OCI-LY7 (cell line): ENCODE data around the gene FLVCR2. TPM values are rescaled to one million over a fixed set of nuclear protein-coding genes. Genes with fewer than 3 reads are reported as not detected.

ENCODE experiments used
- BruUV-seq: library from RNA; stranded (reverse); fragments of 400-500 nt; replicated peaks from 2 replicates; lab custom pipeline; 2021; lab: Mats Ljungman, UMichigan
- CTCF ChIA-PET: fragments of 300-600 bp; sonication (Branson Sonifier 250); formaldehyde crosslinking; loops from one replicate; lab custom pipeline; 2022; ENCODE audit warnings: antibody characterized with exemption; ENCODE audit not compliant: unreplicated experiment; lab: Charles Lee
- POLR2A ChIA-PET: fragments of 300-600 bp; sonication (Branson Sonifier 250); formaldehyde crosslinking; loops from one replicate; lab custom pipeline; 2022; ENCODE audit warnings: antibody characterized with exemption; lab: Charles Lee
- DNase-seq: peaks from one replicate; pipeline ENCODE4 v3.0.0-alpha.2; 2015; ENCODE audit warnings: low spot score
- H2AFZ ChIP-seq: fragments of 200-600 bp; sonication (generic), shearing (Covaris generic); 2 replicates; pipeline ENCODE4 v1.6.1; 2014; ENCODE audit warnings: mild to moderate bottlenecking, antibody characterized with exemption, low read length, moderate library complexity
- H3K27ac ChIP-seq: fragments of 200-600 bp; sonication (generic); 2 replicates; pipeline ENCODE4 v1.5.1; 2014; ENCODE audit warnings: mixed run types, low read depth, mild to moderate bottlenecking, moderate library complexity, low read length, inconsistent platforms; ENCODE audit not compliant: poor library complexity, severe bottlenecking
- H3K36me3 ChIP-seq: fragments of 200-600 bp; sonication (generic); 2 replicates; pipeline ENCODE4 v1.6.1; 2014; ENCODE audit warnings: mild to moderate bottlenecking, antibody characterized with exemption, low read length, moderate library complexity, mixed read lengths; ENCODE audit not compliant: insufficient read depth
- H3K4me1 ChIP-seq: fragments of 200-600 bp; sonication (generic); 2 replicates; pipeline ENCODE4 v1.5.1; 2014; ENCODE audit warnings: mild to moderate bottlenecking, low read length; ENCODE audit not compliant: insufficient read depth, poor library complexity, severe bottlenecking
- H3K4me2 ChIP-seq: fragments of 200-600 bp; sonication (generic); 2 replicates; pipeline ENCODE4 v1.6.1; 2014; ENCODE audit warnings: mild to moderate bottlenecking, low read length
- H3K4me3 ChIP-seq: fragments of 200-600 bp; sonication (generic); 2 replicates; pipeline ENCODE4 v1.5.1; 2014; ENCODE audit warnings: mild to moderate bottlenecking, low read depth, low read length; ENCODE audit not compliant: poor library complexity, severe bottlenecking
- H3K79me2 ChIP-seq: fragments of 200-600 bp; sonication (generic); 2 replicates; pipeline ENCODE4 v1.6.1; 2016; ENCODE audit warnings: low read depth, mild to moderate bottlenecking, low read length, moderate library complexity, mixed read lengths; ENCODE audit not compliant: insufficient read depth
- H3K9me2 ChIP-seq: fragments of 200-600 bp; sonication (generic); 2 replicates; pipeline ENCODE4 v1.6.1; 2016; ENCODE audit warnings: mild to moderate bottlenecking, low read length, mixed read lengths; ENCODE audit not compliant: insufficient read depth
- H3K9me3 ChIP-seq: fragments of 200-600 bp; sonication (generic); 2 replicates; pipeline ENCODE4 v1.6.1; 2014; ENCODE audit warnings: mild to moderate bottlenecking, mixed run types, low read length, mixed read lengths
- H4K20me1 ChIP-seq: fragments of 200-600 bp; sonication (generic); 2 replicates; pipeline ENCODE4 v1.6.1; 2014; ENCODE audit warnings: mild to moderate bottlenecking, antibody characterized with exemption, low read length, moderate library complexity, mixed read lengths; ENCODE audit not compliant: insufficient read depth
- EZH2phosphoT487 ChIP-seq: fragments of 200-600 bp; sonication (generic); IDR thresholded peaks from 2 replicates; pipeline ENCODE4 v1.6.1; 2018; ENCODE audit warnings: low read depth, borderline replicate concordance, mild to moderate bottlenecking, mixed run types, antibody characterized with exemption, low read length, moderate library complexity, mixed read lengths
- intact Hi-C: fragments of 100-400 bp; cut with micrococcal nuclease; formaldehyde crosslinking; loops from one replicate; pipeline ENCODE4 v1.10.0; 2022; ENCODE audit not compliant: unreplicated experiment
- total RNA-seq, 2 experiments: library from RNA; depleted of rRNA in 1 of 2; stranded (reverse); fragments of >200 nt in 1 of 2; shearing (Covaris generic) in 1 of 2; gene quantifications; 2 replicates each; pipeline ENCODE4 v1.2.3, GENCODE V29; 2014 to 2022
- TF ChIP-seq, protein P1 (sequence below): fragments of 200-600 bp; sonication (generic); conservative IDR thresholded peaks from 2 replicates; pipeline ENCODE4 v1.5.1; 2014; ENCODE audit warnings: mild to moderate bottlenecking, antibody characterized with exemption, low read length, moderate library complexity, mixed read lengths

FLVCR2 gene
- total RNA-seq, 2 experiments from 2014 or later: not detected

DNA sequence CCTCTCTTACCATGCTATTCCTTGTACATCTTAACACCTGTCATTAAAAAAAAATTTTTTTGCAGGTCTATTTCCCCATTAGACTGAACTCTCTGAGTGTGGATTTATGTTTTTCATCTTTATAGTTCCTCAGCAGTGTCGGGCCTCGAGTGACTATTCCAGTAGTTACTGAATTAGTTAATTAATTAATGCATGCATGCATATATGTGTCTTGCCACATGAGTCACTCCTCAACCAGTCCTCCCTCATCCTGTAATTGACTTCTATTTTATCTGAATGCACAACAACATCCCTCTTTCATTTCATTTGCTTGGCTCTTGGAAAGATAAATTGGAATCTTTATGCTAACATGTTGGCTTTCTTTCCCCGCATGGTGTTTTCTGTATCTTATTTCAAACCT is 46.6 kb downstream of the FLVCR2 start:
- intact Hi-C loops: no loop called here
- Histone ChIP-seq H3K79me2 (no peaks in the 10 kb centered on the region), H3K36me3 (no peaks in the 10 kb centered on the region), H3K4me1 (peaks cover 11% of the 10 kb centered on the region), H2AFZ (no peak overlapping the region), H3K4me3 (no peak overlapping the region), H3K27ac (no peak overlapping the region), H3K9me3 (no peaks in the 10 kb centered on the region), H3K9me2 (no peaks in the 10 kb centered on the region), H4K20me1 (no peaks in the 10 kb centered on the region), H3K4me2 (no peak overlapping the region)
- no peak for DNase-seq
- no peak for TF ChIP-seq EZH2phosphoT487
- TF ChIP-seq, protein P1, sequence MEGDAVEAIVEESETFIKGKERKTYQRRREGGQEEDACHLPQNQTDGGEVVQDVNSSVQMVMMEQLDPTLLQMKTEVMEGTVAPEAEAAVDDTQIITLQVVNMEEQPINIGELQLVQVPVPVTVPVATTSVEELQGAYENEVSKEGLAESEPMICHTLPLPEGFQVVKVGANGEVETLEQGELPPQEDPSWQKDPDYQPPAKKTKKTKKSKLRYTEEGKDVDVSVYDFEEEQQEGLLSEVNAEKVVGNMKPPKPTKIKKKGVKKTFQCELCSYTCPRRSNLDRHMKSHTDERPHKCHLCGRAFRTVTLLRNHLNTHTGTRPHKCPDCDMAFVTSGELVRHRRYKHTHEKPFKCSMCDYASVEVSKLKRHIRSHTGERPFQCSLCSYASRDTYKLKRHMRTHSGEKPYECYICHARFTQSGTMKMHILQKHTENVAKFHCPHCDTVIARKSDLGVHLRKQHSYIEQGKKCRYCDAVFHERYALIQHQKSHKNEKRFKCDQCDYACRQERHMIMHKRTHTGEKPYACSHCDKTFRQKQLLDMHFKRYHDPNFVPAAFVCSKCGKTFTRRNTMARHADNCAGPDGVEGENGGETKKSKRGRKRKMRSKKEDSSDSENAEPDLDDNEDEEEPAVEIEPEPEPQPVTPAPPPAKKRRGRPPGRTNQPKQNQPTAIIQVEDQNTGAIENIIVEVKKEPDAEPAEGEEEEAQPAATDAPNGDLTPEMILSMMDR: no peak
- CTCF ChIA-PET: no interaction called here
- no TSS peak for BruUV-seq
- POLR2A ChIA-PET: no interaction called here

DNA sequence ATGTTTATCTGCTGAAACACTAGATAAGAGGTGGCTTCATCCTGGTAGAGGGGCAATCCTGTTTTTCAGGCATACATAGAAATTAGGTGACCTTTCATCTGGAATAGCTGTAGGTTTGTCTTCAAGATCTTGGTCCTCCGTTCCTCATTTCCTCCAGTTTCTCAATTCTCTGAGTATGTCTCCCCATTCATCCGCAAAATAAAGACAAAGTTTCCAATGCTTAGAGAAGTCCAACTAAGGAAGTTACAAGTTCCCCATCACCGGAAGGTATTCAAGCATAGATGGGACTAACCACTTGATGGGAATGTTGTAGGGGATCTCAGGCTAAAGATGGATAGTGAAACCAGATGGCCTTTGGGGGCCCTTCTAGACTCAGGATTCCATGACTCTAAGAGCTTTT is 48.0 kb downstream of the FLVCR2 start:
- no TSS peak for BruUV-seq
- intact Hi-C loops: no loop called here
- Histone ChIP-seq H3K4me2 (no peak overlapping the region), H2AFZ (no peak overlapping the region), H3K9me2 (no peaks in the 10 kb centered on the region), H3K79me2 (no peaks in the 10 kb centered on the region), H3K36me3 (no peaks in the 10 kb centered on the region), H3K9me3 (no peaks in the 10 kb centered on the region), H4K20me1 (no peaks in the 10 kb centered on the region), H3K4me1 (peaks cover 11% of the 10 kb centered on the region), H3K27ac (no peak overlapping the region), H3K4me3 (no peak overlapping the region)
- TF ChIP-seq EZH2phosphoT487: no peak
- TF ChIP-seq, protein P1: no peak
- DNase-seq: no peak
- ChIA-PET POLR2A (no interaction called here), CTCF (no interaction called here)

DNA sequence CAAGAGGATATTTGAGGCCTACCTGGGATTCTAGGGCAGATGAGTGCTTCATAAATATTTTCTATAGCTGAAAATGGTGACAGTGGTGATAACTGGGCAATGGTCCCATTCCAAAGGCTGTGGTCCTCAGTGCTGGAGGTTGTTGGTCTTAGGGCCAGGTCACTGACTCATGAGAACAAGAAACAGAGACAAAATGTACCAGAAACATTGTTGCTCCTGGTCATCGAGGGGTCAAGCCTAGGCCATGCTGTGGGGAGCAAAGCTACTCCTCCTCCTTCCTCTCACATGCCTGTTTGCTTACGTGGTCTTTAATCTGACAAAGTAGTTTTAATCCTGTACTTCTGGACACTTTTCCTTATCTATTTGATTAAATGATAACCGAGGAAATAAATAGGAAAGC is 48.4 kb downstream of the FLVCR2 start:
- POLR2A ChIA-PET: no interaction called here
- DNase-seq: no peak
- CTCF ChIA-PET: no interaction called here
- Histone ChIP-seq H3K79me2 (no peaks in the 10 kb centered on the region), H3K36me3 (no peaks in the 10 kb centered on the region), H3K27ac (no peak overlapping the region), H3K4me2 (no peak overlapping the region), H3K4me3 (no peak overlapping the region), H2AFZ (no peak overlapping the region), H3K9me2 (no peaks in the 10 kb centered on the region), H3K9me3 (no peaks in the 10 kb centered on the region), H4K20me1 (no peaks in the 10 kb centered on the region), H3K4me1 (peaks cover 11% of the 10 kb centered on the region)
- intact Hi-C loops: no loop called here
- TF ChIP-seq, protein P1: no peak
- no peak for TF ChIP-seq EZH2phosphoT487
- BruUV-seq: no TSS peak
